Posterior cingulate gyrus (tissue), 11 donors: ENCODE measurements around the gene HPCAL4.
A peak's percentile ranks its signal among the peaks of the same experiment; 100 is the strongest.

ENCODE experiments used
- DNase-seq, 10 donors: peaks; one replicate each; pipeline versions ENCODE4 v3.0.0 to v3.0.0-alpha.2; 2020 to 2021; ENCODE audit warnings: mixed read lengths in 3 of 10
- intact Hi-C: fragments of 100-400 bp; cut with DNase I; formaldehyde crosslinking; loops from one replicate; pipeline ENCODE4 v1.15.1; 2023

HPCAL4 gene

GRCh38 chr1:39691383-39692151 is at the start of gene HPCAL4:
Gene HPCAL4, minus strand, starts transcription at chr1:39691433. Its CDS starts 6,830 bp downstream, at chr1:39684603.
- intact Hi-C loops = no loop called here

GRCh38 chr1:39738622-39739366 is 47.6 kb upstream of the HPCAL4 start, which contains the start of gene PPIE:
Gene PPIE, plus strand, starts transcription at chr1:39738882. Its CDS starts 19 bp downstream, at chr1:39738901.
- peak; percentile 90 to 99 (median 95) for DNase-seq
- intact Hi-C loops = no loop called here

More at GRCh38 chr1:39691383-39692151, at the start of gene HPCAL4:
- peak; percentile 76 to 99 (median 95) for DNase-seq

- intact Hi-C loops = no loop called here
- DNase-seq = no peak
Measured at GRCh38 chr1:39737546-39738169, 46.4 kb upstream of the HPCAL4 start.

- intact Hi-C loops = no loop called here
- no peak for DNase-seq
Measured at GRCh38 chr1:39735731-39736130, 44.5 kb upstream of the HPCAL4 start.

GRCh38 chr1:39733161-39733560 is 41.9 kb upstream of the HPCAL4 start:
- DNase-seq = peak in 8 of 10 donors; percentile 38 to 94 (median 70)
- intact Hi-C loops = no loop called here

GRCh38 chr1:39732730-39733129 is 41.5 kb upstream of the HPCAL4 start:
- DNase-seq = no peak
- intact Hi-C loops = no loop called here

GRCh38 chr1:39729842-39730241 is 38.6 kb upstream of the HPCAL4 start:
- intact Hi-C loops = no loop called here
- no peak for DNase-seq

GRCh38 chr1:39729030-39729429 is 37.8 kb upstream of the HPCAL4 start:
- no peak for DNase-seq
- intact Hi-C loops = no loop called here

- no peak for DNase-seq
- intact Hi-C loops = no loop called here
Measured at GRCh38 chr1:39727932-39728317, 36.7 kb upstream of the HPCAL4 start.

- no peak for DNase-seq
- intact Hi-C loops = no loop called here
Measured at GRCh38 chr1:39727221-39727931, 36.1 kb upstream of the HPCAL4 start.

- no peak for DNase-seq
- intact Hi-C loops = no loop called here
Measured at GRCh38 chr1:39726600-39726999, 35.4 kb upstream of the HPCAL4 start.

GRCh38 chr1:39722495-39722894 is 31.3 kb upstream of the HPCAL4 start:
- no peak for DNase-seq
- intact Hi-C loops = no loop called here

- intact Hi-C loops = loop anchor here (2.0 kb wide), 1 partner anchor 115 kb away; no protein-coding TSS in a partner anchor
- DNase-seq = no peak
Measured at GRCh38 chr1:39721664-39722063, 30.4 kb upstream of the HPCAL4 start.

- DNase-seq = no peak
- intact Hi-C loops = loop anchor here (2.0 kb wide), 1 partner anchor 114 kb away; no protein-coding TSS in a partner anchor
Measured at GRCh38 chr1:39720094-39720999, 29.1 kb upstream of the HPCAL4 start.

- intact Hi-C loops = no loop called here
- DNase-seq = no peak
Measured at GRCh38 chr1:39717809-39718208, 26.6 kb upstream of the HPCAL4 start.

GRCh38 chr1:39713557-39713956 is 22.3 kb upstream of the HPCAL4 start:
- intact Hi-C loops = no loop called here
- DNase-seq = no peak

GRCh38 chr1:39711966-39712340 is 20.7 kb upstream of the HPCAL4 start:
- no peak for DNase-seq
- intact Hi-C loops = no loop called here

GRCh38 chr1:39711104-39711965 is 20.1 kb upstream of the HPCAL4 start:
- no peak for DNase-seq
- intact Hi-C loops = no loop called here

GRCh38 chr1:39707506-39707905 is 16.3 kb upstream of the HPCAL4 start:
- intact Hi-C loops = no loop called here

More at GRCh38 chr1:39707506-39707905, 16.3 kb upstream of the HPCAL4 start:
- DNase-seq = no peak
